GM21786 (cell line): ENCODE measurements around the gene PLEKHA7.
A peak's percentile ranks its signal among the peaks of the same experiment; 100 is the strongest.
"Not testable (repeated sequence)": the region's sequence is repeated elsewhere in the genome, so short reads cannot be mapped to it uniquely, and the experiment has no call there.

Experiments used
- ATAC-seq: cut with Tn5 transposase; IDR thresholded peaks from one replicate; pipeline ENCODE4 v1.9.1; 2021; ENCODE audit not compliant: unreplicated experiment

PLEKHA7 gene

GRCh38 chr11:16942911-16943310, 71.3 kb downstream of the PLEKHA7 start:
- no peak for ATAC-seq

DNA sequence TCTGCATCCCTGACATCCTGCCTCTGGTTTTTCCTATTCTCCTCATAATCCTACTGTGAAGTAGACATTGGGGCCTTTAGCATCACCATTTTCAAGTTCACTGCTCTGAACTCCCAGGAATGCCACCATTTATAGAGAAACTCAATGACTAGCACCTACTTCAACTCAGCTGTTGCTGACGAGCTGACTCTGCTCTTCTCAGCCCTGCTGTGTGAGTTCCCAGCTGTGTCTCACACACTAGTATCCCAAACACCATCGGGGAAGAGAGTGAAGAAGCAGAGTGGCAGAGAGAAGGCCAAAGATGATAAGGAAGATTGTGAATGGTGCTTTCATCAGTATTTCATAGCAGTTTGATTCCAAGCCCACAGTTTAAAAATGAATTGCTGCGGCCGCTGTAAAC, 71.9 kb downstream of the PLEKHA7 start:
- ATAC-seq: no peak

- no peak for ATAC-seq
Observed at GRCh38 chr11:16941935-16942334, 72.3 kb downstream of the PLEKHA7 start.

- ATAC-seq: no peak
Observed at GRCh38 chr11:16938061-16938460, 76.2 kb downstream of the PLEKHA7 start.

DNA sequence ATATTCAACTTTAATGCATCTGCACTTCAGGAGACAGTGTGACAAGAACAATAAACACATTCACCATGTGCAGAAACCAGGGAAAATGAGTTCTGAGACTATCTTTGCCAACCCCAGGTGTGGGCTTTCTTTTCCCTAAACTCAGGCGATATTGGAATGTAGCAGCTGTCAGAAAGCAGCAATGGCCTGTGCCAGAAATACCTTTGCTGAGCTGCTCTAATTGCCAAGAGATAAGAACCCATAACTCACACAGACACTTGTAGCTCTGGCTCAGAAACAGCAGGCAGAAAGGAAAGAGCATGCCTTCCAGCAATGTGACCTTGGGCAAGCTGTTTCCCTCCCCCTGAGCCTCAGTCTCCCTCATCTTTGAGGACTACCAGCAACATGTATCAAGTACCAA, 77.6 kb downstream of the PLEKHA7 start:
- no peak for ATAC-seq

- no peak for ATAC-seq
Observed at GRCh38 chr11:16935518-16936302, 78.5 kb downstream of the PLEKHA7 start.

DNA sequence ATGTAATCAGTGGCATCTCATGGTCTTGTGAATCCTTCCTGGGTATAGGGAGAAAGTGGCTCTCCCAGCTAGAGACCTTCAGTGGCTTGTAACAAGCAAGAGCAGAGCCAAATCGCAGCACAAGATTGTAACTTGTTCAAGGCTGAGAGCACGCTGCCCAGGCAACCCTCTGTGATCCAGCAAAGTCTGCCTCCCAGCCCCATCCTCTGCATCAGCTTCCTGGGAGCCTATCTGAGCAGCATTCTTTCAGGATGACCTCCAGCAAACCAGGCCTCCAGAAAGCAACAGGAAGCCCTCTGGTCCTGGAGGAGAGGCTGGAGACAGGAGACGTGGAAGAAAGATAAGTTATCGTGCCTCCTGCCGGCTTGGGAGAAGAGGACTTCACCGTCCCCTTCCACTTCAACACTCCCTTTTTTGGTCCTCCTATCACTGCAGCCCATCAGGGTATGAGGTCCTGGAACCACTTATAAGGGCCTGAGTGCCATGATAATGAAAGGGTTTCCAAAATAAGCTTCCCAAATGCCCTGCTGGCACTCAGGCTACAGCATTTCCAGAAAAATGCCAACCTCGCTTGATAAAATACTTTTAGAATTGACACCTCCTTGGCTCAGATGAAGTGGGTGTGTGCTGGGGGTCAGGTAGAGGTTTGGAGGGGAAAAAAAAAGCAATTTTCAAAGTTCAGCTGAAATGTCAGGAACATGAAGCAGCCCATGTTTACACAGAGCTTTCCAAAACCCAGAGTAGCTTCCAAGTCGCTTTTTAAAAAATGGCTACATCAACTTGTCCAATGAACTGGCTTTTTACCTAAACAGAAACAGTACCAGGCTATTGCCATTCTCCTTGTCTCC, 80.2 kb downstream of the PLEKHA7 start:
- no peak for ATAC-seq

DNA sequence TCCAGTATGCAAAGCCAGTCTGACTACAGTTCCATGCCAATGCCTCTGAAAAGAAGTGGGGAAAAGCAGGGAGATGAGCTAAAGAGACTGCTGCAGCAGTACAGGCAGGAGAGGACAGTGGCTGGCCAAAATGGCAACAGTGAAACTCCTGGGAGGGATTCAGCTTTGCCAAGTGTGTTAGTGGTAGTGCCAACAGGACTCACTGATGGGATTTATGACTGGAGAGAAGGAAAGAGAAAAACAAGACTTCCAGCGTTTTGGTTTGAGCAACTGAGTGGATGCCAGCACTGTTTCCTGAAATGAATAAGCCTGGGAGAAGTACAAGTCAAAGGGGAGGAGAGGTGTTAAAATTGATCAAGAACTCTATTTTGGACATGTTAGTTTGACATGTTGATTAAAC, 80.9 kb downstream of the PLEKHA7 start:
- no peak for ATAC-seq

DNA sequence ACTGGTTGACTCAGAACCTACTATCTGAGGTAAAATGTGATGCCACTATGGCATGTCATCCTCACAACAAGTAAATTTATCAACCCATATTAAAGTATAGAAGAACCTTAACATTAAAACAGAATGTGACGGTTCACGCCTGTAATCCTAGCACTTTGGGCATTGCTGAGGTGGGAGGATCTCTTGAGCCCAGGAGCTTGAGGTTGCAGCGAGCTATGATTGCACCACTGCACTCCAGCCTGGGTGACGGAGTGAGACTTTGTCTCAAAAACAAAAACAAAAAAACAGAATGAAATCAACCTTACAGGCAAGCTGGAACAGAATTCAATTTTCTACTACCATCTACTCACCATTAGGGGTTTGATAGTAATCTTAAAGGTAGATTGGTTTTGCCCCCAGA, 86.2 kb downstream of the PLEKHA7 start:
- ATAC-seq: no peak

- no peak for ATAC-seq
Observed at GRCh38 chr11:16926883-16927626, 87.2 kb downstream of the PLEKHA7 start.

GRCh38 chr11:16925561-16926065, 88.6 kb downstream of the PLEKHA7 start:
- ATAC-seq: no peak

DNA sequence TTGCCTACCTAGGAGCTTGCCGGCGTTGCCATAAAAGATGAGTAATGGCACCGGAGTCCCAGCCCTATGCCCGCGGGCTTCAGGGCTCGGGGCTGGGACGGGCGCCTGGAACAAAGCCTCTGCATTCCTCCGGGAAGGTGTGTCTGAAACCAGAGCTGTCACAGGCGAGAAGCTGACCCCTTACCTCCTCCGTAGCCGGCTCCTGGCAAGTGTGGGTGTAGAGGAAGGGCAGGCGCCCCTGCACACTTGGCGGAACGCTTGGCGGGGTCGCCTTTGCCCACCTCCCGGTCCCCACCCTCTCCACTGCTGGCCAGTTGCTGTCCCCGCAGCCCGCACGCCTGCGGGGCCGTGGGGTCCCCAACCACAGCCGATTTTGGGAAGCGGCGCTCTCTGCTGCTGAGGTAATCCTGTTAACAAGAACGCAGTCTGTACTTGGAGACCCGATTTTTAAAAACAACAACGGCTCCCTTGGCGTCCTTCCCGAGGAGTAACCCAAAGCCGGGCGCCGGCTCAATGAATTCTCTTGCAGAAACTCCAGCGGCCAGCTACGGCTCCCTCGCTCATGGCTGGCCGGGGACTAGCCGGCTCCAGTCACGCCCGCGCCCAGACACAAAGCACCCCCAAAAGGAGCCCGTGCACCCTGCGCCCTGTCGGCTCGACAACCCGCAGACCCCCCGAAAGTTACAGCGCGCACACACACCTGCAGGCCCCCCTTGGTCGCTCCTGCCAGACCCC, 89.2 kb downstream of the PLEKHA7 start:
- no peak for ATAC-seq

DNA sequence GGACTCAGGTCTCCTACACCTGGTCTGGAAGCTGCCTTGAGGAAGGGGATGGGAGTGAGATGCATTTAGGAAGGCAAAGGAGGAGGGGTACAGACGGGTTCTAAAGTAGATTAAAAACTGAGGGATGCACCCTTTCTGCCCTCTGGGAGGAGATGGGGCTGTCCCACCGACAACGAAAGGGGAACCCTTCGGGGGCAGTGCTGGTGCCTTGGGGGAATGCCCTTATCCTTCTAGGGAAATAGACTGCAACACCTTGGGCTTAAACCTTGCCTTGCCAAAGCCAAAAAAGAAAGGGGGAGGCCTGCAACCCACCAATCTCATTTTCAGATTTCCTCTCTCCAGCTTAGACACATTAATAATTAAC, 89.8 kb downstream of the PLEKHA7 start:
- ATAC-seq: peak; percentile 74

DNA sequence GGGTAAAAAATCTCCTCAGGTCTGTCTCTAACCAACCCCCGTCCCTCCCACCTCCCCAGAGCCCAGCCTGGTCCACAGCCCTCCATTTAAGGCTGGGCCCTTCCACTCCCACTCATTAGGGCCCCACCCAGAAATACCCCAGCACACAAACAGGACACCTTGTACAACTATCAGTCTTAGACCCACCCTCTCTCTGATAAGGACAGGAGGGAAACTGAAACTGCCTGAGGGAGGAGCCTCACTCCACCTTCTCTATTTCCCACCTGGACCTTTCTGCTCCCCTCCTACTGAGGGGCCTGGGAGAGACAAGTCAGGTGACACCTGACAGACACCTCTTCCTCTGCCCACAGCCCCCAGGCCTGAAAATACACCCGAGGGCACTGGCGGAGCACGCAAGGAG, 90.2 kb downstream of the PLEKHA7 start:
- ATAC-seq: peak; percentile 49

DNA sequence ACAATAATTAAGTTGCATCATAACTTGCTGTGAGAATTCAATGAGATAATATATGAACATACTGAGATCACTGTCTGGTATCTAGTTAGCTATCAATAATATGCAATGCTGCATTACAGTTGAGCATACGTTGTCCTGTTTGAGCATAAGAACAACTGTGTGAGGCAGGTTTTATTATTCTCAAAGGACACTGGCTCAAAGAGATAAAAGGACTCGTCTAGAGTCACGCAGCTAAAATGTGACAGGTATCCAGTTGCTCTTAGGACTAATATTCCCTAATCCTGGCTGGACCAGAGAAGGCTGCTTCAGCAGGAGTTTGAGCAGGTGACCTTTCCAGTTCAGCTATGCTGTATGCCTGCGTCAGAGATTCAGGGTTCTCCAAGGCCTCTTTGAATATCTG, 92.5 kb downstream of the PLEKHA7 start:
- no peak for ATAC-seq

GRCh38 chr11:16921019-16921418, 93.2 kb downstream of the PLEKHA7 start:
- no peak for ATAC-seq

- no peak for ATAC-seq
Observed at GRCh38 chr11:16920559-16920958, 93.7 kb downstream of the PLEKHA7 start.

DNA sequence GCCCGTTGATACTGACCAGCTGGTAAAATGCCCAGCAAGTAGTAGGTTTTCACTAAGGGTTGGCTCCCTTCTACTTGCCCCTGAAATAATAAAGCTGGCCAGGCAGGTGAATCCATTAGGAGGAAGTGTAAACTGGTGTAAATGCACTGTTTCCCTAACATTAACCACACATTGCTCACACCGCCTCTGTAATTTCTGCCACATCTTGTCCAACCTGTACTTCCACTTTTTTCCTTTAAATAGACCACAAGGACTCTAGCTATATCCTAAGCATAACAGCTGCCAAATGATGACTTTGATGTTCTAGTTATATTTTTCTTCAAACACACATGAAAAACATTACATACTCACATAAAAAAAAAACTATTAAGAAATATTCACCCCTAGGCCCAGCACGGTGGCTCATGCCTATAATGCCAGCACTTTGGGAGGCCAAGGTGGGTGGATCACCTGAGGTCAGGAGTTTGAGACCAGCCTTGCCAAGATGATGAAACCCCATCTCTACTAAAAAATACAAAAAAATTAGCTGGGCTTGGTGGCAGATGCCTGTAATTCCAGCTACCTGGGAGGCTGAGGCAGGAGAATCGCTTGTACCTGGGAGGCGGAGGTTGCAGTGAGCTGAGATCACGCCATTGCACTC, 95.6 kb downstream of the PLEKHA7 start:
- not testable (repeated sequence) for ATAC-seq

GRCh38 chr11:16917941-16918340, 96.3 kb downstream of the PLEKHA7 start:
- ATAC-seq: no peak

DNA sequence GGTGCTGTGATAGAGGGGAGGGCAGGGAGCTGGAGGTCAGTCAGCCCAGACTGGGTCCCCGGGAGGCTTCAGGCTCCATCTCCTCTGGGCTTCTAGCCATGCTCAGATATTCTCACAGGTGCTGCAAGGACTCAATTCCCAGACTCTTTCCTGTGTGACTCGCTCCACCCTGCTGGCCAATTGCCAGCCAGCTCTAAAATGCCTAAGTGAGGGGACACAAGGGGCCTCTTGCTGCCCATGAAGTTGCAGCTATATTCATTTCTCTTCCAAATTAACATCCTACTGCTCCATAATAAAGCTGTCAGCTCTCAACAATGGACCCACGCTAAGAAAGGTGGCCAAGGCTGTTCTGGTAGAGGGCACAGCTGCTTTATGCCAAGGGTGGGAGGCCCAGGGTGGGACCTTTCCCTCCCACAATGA, 101.5 kb downstream of the PLEKHA7 start:
- no peak for ATAC-seq
